DMS53 treated with DMSO at 0.1 percent for 48 hours (cell line): ENCODE data around the gene SCFD2.
A peak's percentile ranks its signal among the peaks of the same experiment; 100 is the strongest.
"Not testable (repeated sequence)": the region's sequence is repeated elsewhere in the genome, so short reads cannot be mapped to it uniquely, and the experiment has no call there.

ENCODE experiments used
- DNase-seq: peaks from one replicate; lab custom pipeline; 2025; ENCODE audit not compliant: unreplicated experiment; lab: John Stamatoyannopoulos, UW

SCFD2 gene

GRCh38 chr4:53365486-53366300 lies at the start of gene SCFD2:
Gene SCFD2 (minus strand): TSS chr4:53366061.
- peak; percentile 83 for DNase-seq

- DNase-seq, result not testable (repeated sequence)
Measured at GRCh38 chr4:53409479-53409878, 43.6 kb upstream of the SCFD2 start.

GRCh38 chr4:53380221-53380620 lies 14.4 kb upstream of the SCFD2 start:
- DNase-seq, result no peak

- no peak for DNase-seq
Measured at GRCh38 chr4:53378171-53378482, 12.3 kb upstream of the SCFD2 start.

GRCh38 chr4:53377319-53378170 lies 11.7 kb upstream of the SCFD2 start, which contains the start of gene FIP1L1:
Gene FIP1L1 (plus strand): TSS chr4:53377641. CDS start chr4:53377839, 198 bp downstream.
- peak; percentile 72 for DNase-seq

GRCh38 chr4:53376900-53377299 lies 11.0 kb upstream of the SCFD2 start:
- no peak for DNase-seq

- DNase-seq, result no peak
Measured at GRCh38 chr4:53374777-53375258, 9.0 kb upstream of the SCFD2 start.

- DNase-seq, result no peak
Measured at GRCh38 chr4:53371843-53372521, 6.1 kb upstream of the SCFD2 start.

- DNase-seq, result no peak
Measured at GRCh38 chr4:53371049-53371448, 5.2 kb upstream of the SCFD2 start.

- DNase-seq, result no peak
Measured at GRCh38 chr4:53367721-53368120, 1.9 kb upstream of the SCFD2 start.

GRCh38 chr4:53366301-53366716 lies 448 bp upstream of the SCFD2 start:
- DNase-seq, result no peak

- peak; percentile 10 for DNase-seq
Measured at GRCh38 chr4:53365121-53365485, 758 bp downstream of the SCFD2 start.

GRCh38 chr4:53364624-53365023 lies 1.2 kb downstream of the SCFD2 start:
- DNase-seq, result no peak

GRCh38 chr4:53362093-53362492 lies 3.8 kb downstream of the SCFD2 start:
- no peak for DNase-seq

GRCh38 chr4:53361451-53361850 lies 4.4 kb downstream of the SCFD2 start:
- no peak for DNase-seq

- no peak for DNase-seq
Measured at GRCh38 chr4:53355930-53356521, 9.8 kb downstream of the SCFD2 start.

- DNase-seq, result no peak
Measured at GRCh38 chr4:53354012-53354722, 11.7 kb downstream of the SCFD2 start.

GRCh38 chr4:53349091-53349491 lies 16.8 kb downstream of the SCFD2 start:
- no peak for DNase-seq

- DNase-seq, result no peak
Measured at GRCh38 chr4:53348046-53348445, 17.8 kb downstream of the SCFD2 start.
